Measurements from ENCODE around the gene VWA8.

DNA sequence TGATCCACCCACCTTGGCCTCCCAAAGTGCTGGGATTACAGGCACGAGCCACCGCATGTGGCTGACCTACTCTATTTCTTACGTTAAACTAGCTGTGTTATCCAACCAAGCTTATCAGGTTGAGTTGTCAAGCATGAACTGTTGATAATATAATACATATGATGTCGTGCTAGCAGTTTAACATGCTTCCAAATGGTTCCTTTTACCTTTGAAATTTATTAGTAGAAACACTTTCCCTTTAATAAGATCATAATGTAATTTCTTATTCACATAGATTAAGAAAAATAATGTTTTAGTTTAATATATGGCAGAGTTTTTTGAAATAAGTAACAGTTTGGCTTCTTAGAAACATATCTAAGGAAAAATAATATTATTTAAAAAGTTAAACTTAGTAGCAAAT, 34.4 kb upstream of the VWA8 start:
- TF ChIP-seq TAF1 (IDR thresholded peaks at IDR 0.05; ENCODE audit: borderline replicate concordance, insufficient read depth, low read length) (no peak), POLR2AphosphoS5 (IDR thresholded peaks at IDR 0.05; ENCODE audit: low read depth, low read length) (no peak)
